MM.1S (cell line): ENCODE data around the gene TAS2R42.
A peak's percentile ranks its signal among the peaks of the same experiment; 100 is the strongest.

ENCODE experiments used
- DNase-seq: peaks from one replicate; pipeline ENCODE4 v3.0.0-alpha.2; 2015
- H2AFZ ChIP-seq: fragments of 300-600 bp; sonication (generic); 2 replicates; pipeline ENCODE4 v1.6.0; 2016; ENCODE audit warnings: antibody characterized with exemption, low read length
- H3F3A ChIP-seq: fragments of 300-600 bp; sonication (generic); 2 replicates; pipeline ENCODE4 v1.6.1; 2016; ENCODE audit warnings: mild to moderate bottlenecking, antibody characterized with exemption, low read length, moderate library complexity, mixed read lengths; ENCODE audit not compliant: insufficient read depth
- H3K27ac ChIP-seq: fragments of 300-600 bp; sonication (generic); 2 replicates; pipeline ENCODE4 v1.5.1; 2016; ENCODE audit warnings: mild to moderate bottlenecking, low read length
- H3K27me3 ChIP-seq: fragments of 300-600 bp; sonication (generic); replicated peaks from 2 replicates; pipeline ENCODE4 v1.6.0; 2016; ENCODE audit warnings: low read length; ENCODE audit not compliant: insufficient read depth
- H3K36me3 ChIP-seq: fragments of 300-600 bp; sonication (generic); replicated peaks from 2 replicates; pipeline ENCODE4 v1.6.1; 2016; ENCODE audit warnings: mild to moderate bottlenecking, low read length, mixed read lengths; ENCODE audit not compliant: insufficient read depth
- H3K4me1 ChIP-seq: fragments of 300-600 bp; sonication (generic); 2 replicates; pipeline ENCODE4 v1.6.1; 2016; ENCODE audit warnings: low read length, mixed read lengths
- H3K4me2 ChIP-seq: fragments of 300-600 bp; sonication (generic); 2 replicates; pipeline ENCODE4 v1.6.0; 2016; ENCODE audit warnings: low read depth, low read length
- H3K4me3 ChIP-seq: fragments of 300-600 bp; sonication (generic); 2 replicates; pipeline ENCODE4 v1.5.1; 2016; ENCODE audit warnings: low read length, mixed read lengths
- H3K79me2 ChIP-seq: fragments of 300-600 bp; sonication (generic); 2 replicates; pipeline ENCODE4 v1.6.1; 2016; ENCODE audit warnings: mixed run types, low read length, mixed read lengths
- H3K9ac ChIP-seq: fragments of 300-600 bp; sonication (generic); 2 replicates; pipeline ENCODE4 v1.6.1; 2016; ENCODE audit warnings: low read length, mixed read lengths
- H3K9me2 ChIP-seq: fragments of 300-600 bp; sonication (generic); replicated peaks from 2 replicates; pipeline ENCODE4 v1.6.1; 2016; ENCODE audit warnings: mild to moderate bottlenecking, low read length, mixed read lengths; ENCODE audit not compliant: insufficient read depth
- H3K9me3 ChIP-seq: fragments of 300-600 bp; sonication (generic); replicated peaks from 2 replicates; pipeline ENCODE4 v1.6.1; 2016; ENCODE audit warnings: mild to moderate bottlenecking, low read length, mixed read lengths; ENCODE audit not compliant: insufficient read depth
- H4K20me1 ChIP-seq: fragments of 300-600 bp; sonication (generic); 2 replicates; pipeline ENCODE4 v1.6.1; 2016; ENCODE audit warnings: mild to moderate bottlenecking, low read length, moderate library complexity, mixed read lengths; ENCODE audit not compliant: insufficient read depth
- CTCF ChIP-seq: fragments of 300-600 bp; sonication (generic); IDR thresholded peaks from 2 replicates; pipeline ENCODE4 v1.5.1; 2016; ENCODE audit warnings: antibody characterized with exemption, low read length, mixed read lengths
- EZH2 ChIP-seq: fragments of 300-600 bp; sonication (generic); optimal IDR thresholded peaks from 2 replicates; pipeline ENCODE3; 2017; ENCODE audit warnings: low read depth, mild to moderate bottlenecking, antibody characterized with exemption, low read length, mixed read lengths
- EZH2phosphoT487 ChIP-seq: fragments of 300-600 bp; sonication (generic); IDR thresholded peaks from 2 replicates; pipeline ENCODE4 v1.6.1; 2018; ENCODE audit warnings: antibody characterized with exemption, low read length

TAS2R42 gene

DNA sequence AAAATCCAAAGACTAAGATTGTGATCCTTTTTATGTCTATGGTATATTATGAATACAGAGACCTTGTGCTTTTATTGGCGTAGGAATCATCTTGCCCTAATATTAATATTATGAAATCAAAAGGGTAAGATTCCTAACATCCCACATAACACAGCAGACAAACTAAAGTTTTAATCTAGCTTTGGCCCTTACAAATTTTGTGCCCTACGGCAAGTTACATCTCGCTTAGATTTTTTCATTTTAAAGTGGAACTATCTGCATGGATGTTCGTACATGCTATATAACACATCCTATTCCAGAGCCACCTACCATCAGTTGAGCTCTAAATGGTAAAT is 16.0 kb downstream of the TAS2R42 start:
- peak overlapping the region; percentile 74 for H3K4me3 ChIP-seq
- H3K9ac ChIP-seq: peak overlapping the region; percentile 82
- H3K79me2 ChIP-seq: peaks cover 85% of the 10 kb centered on the region
- 0 out of 2 replicates have a peak, but pooled peaks cover 10% of the 10 kb centered on the region for H3K4me1 ChIP-seq
- TF ChIP-seq EZH2 (no peak), EZH2phosphoT487 (no peak), CTCF (no peak)
- H4K20me1 ChIP-seq: no peaks in the 10 kb centered on the region
- no peak for DNase-seq
- no peaks in the 10 kb centered on the region for H3K9me3 ChIP-seq
- no peaks in the 10 kb centered on the region for H3K27me3 ChIP-seq
- peak overlapping the region; percentile 67; the same call in 1 of the 2 replicates for H2AFZ ChIP-seq
- H3K36me3 ChIP-seq: no peaks in the 10 kb centered on the region
- H3F3A ChIP-seq: 0 out of 2 replicates have a peak, but pooled peaks cover 6% of the 10 kb centered on the region
- H3K27ac ChIP-seq: peak overlapping the region; percentile 87
- H3K9me2 ChIP-seq: no peaks in the 10 kb centered on the region
- peak overlapping the region; percentile 82 for H3K4me2 ChIP-seq

DNA sequence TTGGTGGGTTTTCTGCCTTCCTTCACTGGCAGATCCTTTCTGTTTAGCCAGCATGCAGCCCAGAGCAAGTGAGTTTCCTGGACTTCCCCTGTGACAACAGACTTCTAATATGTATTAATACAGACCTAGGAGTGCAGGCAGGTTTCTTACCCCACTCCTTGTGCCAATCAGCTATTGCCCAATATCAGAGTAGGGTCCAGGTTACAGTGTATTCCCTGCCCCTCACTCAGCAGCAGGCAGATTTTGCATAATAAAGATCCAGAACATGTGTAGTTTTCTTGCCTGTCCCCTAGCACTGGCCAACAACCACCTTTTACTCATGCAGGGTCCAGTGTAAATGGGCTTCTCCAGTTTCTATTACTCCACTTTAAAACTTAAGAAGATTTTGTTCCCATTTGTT is 20.4 kb downstream of the TAS2R42 start:
- Histone ChIP-seq H3F3A (0 out of 2 replicates have a peak, but pooled peaks cover 4% of the 10 kb centered on the region), H3K4me1 (0 out of 2 replicates have a peak, but pooled peaks cover 3% of the 10 kb centered on the region), H3K4me3 (no peak overlapping the region), H3K9ac (no peak overlapping the region), H3K27me3 (no peaks in the 10 kb centered on the region), H3K79me2 (peaks cover 96% of the 10 kb centered on the region), H2AFZ (no peak overlapping the region), H3K9me3 (no peaks in the 10 kb centered on the region), H3K9me2 (no peaks in the 10 kb centered on the region), H3K27ac (no peak overlapping the region), H4K20me1 (no peaks in the 10 kb centered on the region; the same call in 1 of the 2 replicates), H3K36me3 (no peaks in the 10 kb centered on the region), H3K4me2 (no peak overlapping the region)
- TF ChIP-seq EZH2phosphoT487 (no peak), EZH2 (no peak), CTCF (no peak)
- no peak for DNase-seq

DNA sequence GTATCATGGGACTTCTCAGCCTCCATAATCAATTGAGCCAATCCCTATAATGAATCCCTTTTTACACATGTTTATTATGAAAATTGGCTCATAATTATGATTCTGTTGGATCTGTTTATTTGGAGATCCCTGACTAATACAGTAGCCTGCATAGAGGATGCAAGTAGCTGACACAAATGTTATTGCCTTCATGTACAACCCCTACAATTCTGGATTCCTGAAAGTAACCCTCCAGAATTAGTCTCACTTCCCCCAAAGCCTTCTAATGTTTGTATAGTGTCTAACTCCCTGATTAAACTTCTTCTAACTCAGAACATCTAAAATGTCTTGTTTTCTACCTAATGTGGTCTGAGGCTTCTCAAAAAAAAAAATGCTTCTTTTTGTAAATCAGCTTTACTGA is 22.4 kb downstream of the TAS2R42 start:
- no peaks in the 10 kb centered on the region for H3K9me2 ChIP-seq
- no peaks in the 10 kb centered on the region; the same call in 1 of the 2 replicates for H4K20me1 ChIP-seq

More for the DNA sequence above, 22.4 kb downstream of the TAS2R42 start:
- Histone ChIP-seq H3K9ac (no peak overlapping the region), H3K36me3 (no peaks in the 10 kb centered on the region), H3K27me3 (no peaks in the 10 kb centered on the region), H3K9me3 (no peaks in the 10 kb centered on the region), H3K4me3 (no peak overlapping the region), H2AFZ (no peak overlapping the region), H3K27ac (no peak overlapping the region), H3K4me1 (no peaks in the 10 kb centered on the region), H3K79me2 (peaks cover 96% of the 10 kb centered on the region), H3K4me2 (no peak overlapping the region), H3F3A (no peaks in the 10 kb centered on the region)
- no peak for DNase-seq
- no peak for TF ChIP-seq EZH2phosphoT487
- no peak for TF ChIP-seq CTCF
- no peak for TF ChIP-seq EZH2
